GM23338 (cell line): ENCODE measurements around the gene HHAT. TPM values are rescaled to one million over a fixed set of nuclear protein-coding genes. Genes with fewer than 3 reads are reported as not detected.

Source experiments
- ATAC-seq: fragments of 200-7000 bp; cut with Tn5 transposase; 3 replicates; pipeline ENCODE4 v1.9.1; 2020
- DNase-seq: peaks from one replicate; pipeline ENCODE4 v3.0.0-alpha.2; 2015; ENCODE audit warnings: low spot score
- H2AFZ ChIP-seq: fragments of 200-600 bp; sonication (generic); 2 replicates; pipeline ENCODE4 v1.8.0; 2016; ENCODE audit warnings: antibody characterized with exemption, mild to moderate bottlenecking, moderate library complexity
- H3F3A ChIP-seq: fragments of 200-600 bp; sonication (generic); replicated peaks from 2 replicates; pipeline ENCODE4 v1.8.0; 2017; ENCODE audit warnings: antibody characterized with exemption, mixed run types, low read depth
- H3K27ac ChIP-seq: fragments of 200-600 bp; sonication (generic); 2 replicates; pipeline ENCODE4 v1.6.1; 2016; ENCODE audit warnings: low read depth
- H3K27me3 ChIP-seq: fragments of 200-600 bp; sonication (generic); 2 replicates; pipeline ENCODE4 v1.8.0; 2016; ENCODE audit warnings: mild to moderate bottlenecking, mixed run types, moderate library complexity; ENCODE audit not compliant: insufficient read depth
- H3K36me3 ChIP-seq: fragments of 200-600 bp; sonication (generic); 2 replicates; pipeline ENCODE4 v1.8.0; 2016; ENCODE audit warnings: mild to moderate bottlenecking; ENCODE audit not compliant: insufficient read depth
- H3K4me1 ChIP-seq: fragments of 200-600 bp; sonication (generic); 2 replicates; pipeline ENCODE4 v1.8.0; 2016; ENCODE audit warnings: mild to moderate bottlenecking, moderate library complexity; ENCODE audit not compliant: insufficient read depth
- H3K4me2 ChIP-seq: fragments of 200-600 bp; sonication (generic); 2 replicates; pipeline ENCODE4 v1.7.1; 2017; ENCODE audit warnings: mixed run types
- H3K4me3 ChIP-seq: fragments of 200-600 bp; sonication (generic); 2 replicates; pipeline ENCODE4 v1.6.1; 2016; ENCODE audit warnings: mixed run types
- H3K79me2 ChIP-seq: fragments of 200-600 bp; sonication (generic); replicated peaks from 2 replicates; pipeline ENCODE4 v1.8.0; 2017; ENCODE audit warnings: mild to moderate bottlenecking; ENCODE audit not compliant: insufficient read depth
- H3K9me2 ChIP-seq: fragments of 200-600 bp; sonication (generic); 2 replicates; pipeline ENCODE4 v1.8.0; 2017; ENCODE audit not compliant: insufficient read depth
- H4K20me1 ChIP-seq: fragments of 200-600 bp; sonication (generic); replicated peaks from 2 replicates; pipeline ENCODE4 v1.8.0; 2017; ENCODE audit warnings: mild to moderate bottlenecking; ENCODE audit not compliant: insufficient read depth
- H3K27ac Mint-ChIP-seq: 2 replicates; pipeline ENCODE4 v1.8.0; 2020; ENCODE audit warnings: inconsistent platforms, mild to moderate bottlenecking, moderate library complexity, mixed read lengths
- H3K27me3 Mint-ChIP-seq: 3 replicates; pipeline ENCODE4 v1.8.0; 2022; ENCODE audit warnings: low read depth, mild to moderate bottlenecking, moderate library complexity, mixed read lengths, inconsistent platforms; ENCODE audit not compliant: insufficient read depth, poor library complexity
- H3K36me3 Mint-ChIP-seq: 3 replicates; pipeline ENCODE4 v1.8.0; 2021; ENCODE audit warnings: low read depth, mild to moderate bottlenecking, inconsistent platforms, moderate library complexity, mixed read lengths
- H3K4me1 Mint-ChIP-seq: 3 replicates; pipeline ENCODE4 v1.8.0; 2020; ENCODE audit warnings: mild to moderate bottlenecking, inconsistent platforms, mixed read lengths
- H3K4me3 Mint-ChIP-seq: 3 replicates; pipeline ENCODE4 v1.8.0; 2021; ENCODE audit warnings: moderate library complexity, mild to moderate bottlenecking, inconsistent platforms, mixed read lengths
- H3K9me3 Mint-ChIP-seq: 3 replicates; pipeline ENCODE4 v1.8.0; 2020; ENCODE audit warnings: moderate library complexity, mild to moderate bottlenecking, inconsistent platforms, mixed read lengths
- CREB1 ChIP-seq: fragments of 250-450 bp; sonication (Bioruptor Pico); IDR thresholded peaks from 2 replicates; pipeline ENCODE4 v1.5.0; 2020; ENCODE audit warnings: low read depth, mild to moderate bottlenecking, moderate library complexity
- CTCF ChIP-seq, 2 experiments: fragments of 200-600 bp in 1 of 2; sonication (generic) in 1 of 2; conservative IDR thresholded peaks; 2 replicates each; pipeline versions ENCODE4 v1.5.1 to v1.6.1; 2016 to 2017; ENCODE audit warnings: antibody characterized with exemption in 2 of 2, low read depth in 2 of 2, mild to moderate bottlenecking in 2 of 2, moderate library complexity in 1 of 2
- ETS1 ChIP-seq: IDR thresholded peaks from 2 replicates; pipeline ENCODE4 v1.6.1; 2016; ENCODE audit warnings: antibody characterized with exemption
- EZH2phosphoT487 ChIP-seq: fragments of 200-600 bp; sonication (generic); IDR thresholded peaks from one replicate; pipeline ENCODE4 v1.8.1; 2018; ENCODE audit warnings: antibody characterized with exemption; ENCODE audit not compliant: unreplicated experiment
- JUNB ChIP-seq: IDR thresholded peaks from one replicate; pipeline ENCODE4 v1.6.1; 2016; ENCODE audit warnings: antibody characterized with exemption; ENCODE audit not compliant: unreplicated experiment
- NANOG ChIP-seq: IDR thresholded peaks from 2 replicates; pipeline ENCODE4 v1.6.1; 2016; ENCODE audit warnings: antibody characterized with exemption, borderline replicate concordance
- POLR2AphosphoS5 ChIP-seq: IDR thresholded peaks from 2 replicates; pipeline ENCODE4 v1.6.1; 2016; ENCODE audit warnings: antibody characterized with exemption, low read depth
- REST ChIP-seq: IDR thresholded peaks from one replicate; pipeline ENCODE4 v1.6.1; 2018; ENCODE audit warnings: antibody characterized with exemption; ENCODE audit not compliant: unreplicated experiment
- STAT1 ChIP-seq: IDR thresholded peaks from one replicate; pipeline ENCODE4 v1.6.1; 2016; ENCODE audit warnings: antibody characterized with exemption; ENCODE audit not compliant: unreplicated experiment
- ZNF114 ChIP-seq: fragments of 250-450 bp; sonication (Bioruptor Pico); IDR thresholded peaks from 2 replicates; pipeline ENCODE4 v1.5.0; 2020; ENCODE audit warnings: mild to moderate bottlenecking, moderate library complexity
- ZNF331 ChIP-seq: fragments of 250-450 bp; sonication (Bioruptor Pico); IDR thresholded peaks from 2 replicates; pipeline ENCODE4 v1.5.0; 2020; ENCODE audit warnings: low read depth, mild to moderate bottlenecking, moderate library complexity
- polyA plus RNA-seq: library from polyadenylated mRNA; unstranded; fragments of >200 nt; fragmentation: Nextera tagmentation; extraction: Ambion mirVana; gene quantifications from 2 replicates; pipeline ENCODE4 v1.2.1, GENCODE V29; 2016
- total RNA-seq: library from RNA; depleted of rRNA; stranded (reverse); fragments of >200 nt; shearing (Covaris generic); gene quantifications from 2 replicates; pipeline ENCODE4 v1.2.3, GENCODE V29; 2014
- TF ChIP-seq, protein P1 (sequence below): fragments of 250-450 bp; sonication (Bioruptor Pico); IDR thresholded peaks from 2 replicates; pipeline ENCODE4 v1.5.0; 2020; ENCODE audit warnings: mild to moderate bottlenecking, moderate library complexity

HHAT gene
- total and polyA plus RNA-seq, 2 experiments from 2014 or later: 0.11 to 0.66 TPM

- TF ChIP-seq, protein P1, sequence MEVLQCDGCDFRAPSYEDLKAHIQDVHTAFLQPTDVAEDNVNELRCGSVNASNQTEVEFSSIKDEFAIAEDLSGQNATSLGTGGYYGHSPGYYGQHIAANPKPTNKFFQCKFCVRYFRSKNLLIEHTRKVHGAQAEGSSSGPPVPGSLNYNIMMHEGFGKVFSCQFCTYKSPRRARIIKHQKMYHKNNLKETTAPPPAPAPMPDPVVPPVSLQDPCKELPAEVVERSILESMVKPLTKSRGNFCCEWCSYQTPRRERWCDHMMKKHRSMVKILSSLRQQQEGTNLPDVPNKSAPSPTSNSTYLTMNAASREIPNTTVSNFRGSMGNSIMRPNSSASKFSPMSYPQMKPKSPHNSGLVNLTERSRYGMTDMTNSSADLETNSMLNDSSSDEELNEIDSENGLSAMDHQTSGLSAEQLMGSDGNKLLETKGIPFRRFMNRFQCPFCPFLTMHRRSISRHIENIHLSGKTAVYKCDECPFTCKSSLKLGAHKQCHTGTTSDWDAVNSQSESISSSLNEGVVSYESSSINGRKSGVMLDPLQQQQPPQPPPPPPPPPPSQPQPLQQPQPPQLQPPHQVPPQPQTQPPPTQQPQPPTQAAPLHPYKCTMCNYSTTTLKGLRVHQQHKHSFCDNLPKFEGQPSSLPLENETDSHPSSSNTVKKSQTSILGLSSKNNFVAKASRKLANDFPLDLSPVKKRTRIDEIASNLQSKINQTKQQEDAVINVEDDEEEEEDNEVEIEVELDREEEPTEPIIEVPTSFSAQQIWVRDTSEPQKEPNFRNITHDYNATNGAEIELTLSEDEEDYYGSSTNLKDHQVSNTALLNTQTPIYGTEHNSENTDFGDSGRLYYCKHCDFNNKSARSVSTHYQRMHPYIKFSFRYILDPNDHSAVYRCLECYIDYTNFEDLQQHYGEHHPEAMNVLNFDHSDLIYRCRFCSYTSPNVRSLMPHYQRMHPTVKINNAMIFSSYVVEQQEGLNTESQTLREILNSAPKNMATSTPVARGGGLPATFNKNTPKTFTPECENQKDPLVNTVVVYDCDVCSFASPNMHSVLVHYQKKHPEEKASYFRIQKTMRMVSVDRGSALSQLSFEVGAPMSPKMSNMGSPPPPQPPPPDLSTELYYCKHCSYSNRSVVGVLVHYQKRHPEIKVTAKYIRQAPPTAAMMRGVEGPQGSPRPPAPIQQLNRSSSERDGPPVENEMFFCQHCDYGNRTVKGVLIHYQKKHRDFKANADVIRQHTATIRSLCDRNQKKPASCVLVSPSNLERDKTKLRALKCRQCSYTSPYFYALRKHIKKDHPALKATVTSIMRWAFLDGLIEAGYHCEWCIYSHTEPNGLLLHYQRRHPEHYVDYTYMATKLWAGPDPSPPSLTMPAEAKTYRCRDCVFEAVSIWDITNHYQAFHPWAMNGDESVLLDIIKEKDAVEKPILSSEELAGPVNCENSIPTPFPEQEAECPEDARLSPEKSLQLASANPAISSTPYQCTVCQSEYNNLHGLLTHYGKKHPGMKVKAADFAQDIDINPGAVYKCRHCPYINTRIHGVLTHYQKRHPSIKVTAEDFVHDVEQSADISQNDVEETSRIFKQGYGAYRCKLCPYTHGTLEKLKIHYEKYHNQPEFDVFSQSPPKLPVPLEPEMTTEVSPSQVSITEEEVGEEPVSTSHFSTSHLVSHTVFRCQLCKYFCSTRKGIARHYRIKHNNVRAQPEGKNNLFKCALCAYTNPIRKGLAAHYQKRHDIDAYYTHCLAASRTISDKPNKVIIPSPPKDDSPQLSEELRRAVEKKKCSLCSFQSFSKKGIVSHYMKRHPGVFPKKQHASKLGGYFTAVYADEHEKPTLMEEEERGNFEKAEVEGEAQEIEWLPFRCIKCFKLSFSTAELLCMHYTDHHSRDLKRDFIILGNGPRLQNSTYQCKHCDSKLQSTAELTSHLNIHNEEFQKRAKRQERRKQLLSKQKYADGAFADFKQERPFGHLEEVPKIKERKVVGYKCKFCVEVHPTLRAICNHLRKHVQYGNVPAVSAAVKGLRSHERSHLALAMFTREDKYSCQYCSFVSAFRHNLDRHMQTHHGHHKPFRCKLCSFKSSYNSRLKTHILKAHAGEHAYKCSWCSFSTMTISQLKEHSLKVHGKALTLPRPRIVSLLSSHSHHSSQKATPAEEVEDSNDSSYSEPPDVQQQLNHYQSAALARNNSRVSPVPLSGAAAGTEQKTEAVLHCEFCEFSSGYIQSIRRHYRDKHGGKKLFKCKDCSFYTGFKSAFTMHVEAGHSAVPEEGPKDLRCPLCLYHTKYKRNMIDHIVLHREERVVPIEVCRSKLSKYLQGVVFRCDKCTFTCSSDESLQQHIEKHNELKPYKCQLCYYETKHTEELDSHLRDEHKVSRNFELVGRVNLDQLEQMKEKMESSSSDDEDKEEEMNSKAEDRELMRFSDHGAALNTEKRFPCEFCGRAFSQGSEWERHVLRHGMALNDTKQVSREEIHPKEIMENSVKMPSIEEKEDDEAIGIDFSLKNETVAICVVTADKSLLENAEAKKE (CRISPR knock-in tag): no peak
- no peak for TF ChIP-seq ETS1
- TF ChIP-seq ZNF114 (CRISPR knock-in tag): no peak
- TF ChIP-seq CREB1: no peak
- no peak for TF ChIP-seq ZNF331 (CRISPR knock-in tag)
- TF ChIP-seq EZH2phosphoT487: no peak
These were observed 299.1 kb downstream of the HHAT start (continued) for GRCh38 chr1:210627755-210628154.

DNA sequence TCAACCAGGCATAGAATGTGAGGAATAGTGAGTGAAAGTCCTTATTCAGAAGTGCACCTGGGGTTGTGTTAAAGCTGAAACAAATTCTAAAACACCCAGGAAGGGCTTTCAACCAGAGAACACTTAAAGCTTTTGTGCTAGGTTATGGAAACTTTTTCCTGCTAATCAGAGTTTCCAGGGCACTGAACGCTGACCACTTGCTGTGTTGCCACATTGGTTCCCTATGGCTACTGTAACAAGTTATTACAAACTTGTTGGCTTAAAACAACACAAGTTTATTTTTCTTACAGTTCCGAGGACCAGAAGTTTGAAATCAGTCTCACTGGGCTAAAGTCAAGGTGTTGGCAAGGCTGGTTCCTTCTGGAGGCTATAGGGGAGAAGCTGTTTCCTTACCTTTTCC is 300.6 kb downstream of the HHAT start:
- Histone ChIP-seq H3K4me3 (no peak overlapping the region), H2AFZ (no peak overlapping the region), H3K79me2 (no peaks in the 10 kb centered on the region), H3K27me3 (no peaks in the 10 kb centered on the region), H3K4me2 (no peak overlapping the region), H3K27ac (no peak overlapping the region), H3K36me3 (no peaks in the 10 kb centered on the region), H3K4me1 (no peaks in the 10 kb centered on the region), H3K9me2 (peaks cover 2% of the 10 kb centered on the region; the same call in 1 of the 2 replicates), H3F3A (no peaks in the 10 kb centered on the region), H4K20me1 (no peaks in the 10 kb centered on the region)
- Mint-ChIP-seq H3K27ac (no peak overlapping the region), H3K4me3 (no peak overlapping the region), H3K4me1 (peaks cover 3% of the 10 kb centered on the region; the same call in 1 of the 3 replicates), H3K36me3 (no peaks in the 10 kb centered on the region), H3K9me3 (no peaks in the 10 kb centered on the region), H3K27me3 (peaks cover 5% of the 10 kb centered on the region)
- no peak for DNase-seq
- no peak for ATAC-seq
- no peak for TF ChIP-seq POLR2AphosphoS5
- no peak for TF ChIP-seq CREB1
- no peak for TF ChIP-seq CTCF (conservative IDR thresholded peaks at IDR 0.05; ENCODE audit: low read depth in 2 of 2)
- TF ChIP-seq STAT1: no peak
- TF ChIP-seq ETS1: no peak
- TF ChIP-seq JUNB: no peak
- no peak for TF ChIP-seq REST
- TF ChIP-seq NANOG: no peak
- TF ChIP-seq ZNF114 (CRISPR knock-in tag): no peak
